Hematopoietic multipotent progenitor cell treated with erythropoietin and hydrocortisone succinate and interleukin-3 and kit ligand, for 8 days (in vitro differentiated cells): ENCODE measurements around the gene INPP5F.
A peak's percentile ranks its signal among the peaks of the same experiment; 100 is the strongest.
"Not testable (repeated sequence)": the region's sequence is repeated elsewhere in the genome, so short reads cannot be mapped to it uniquely, and the experiment has no call there.

Experiments used
- DNase-seq: peaks from one replicate; pipeline ENCODE4 v3.0.0-alpha.2; 2015

Gene INPP5F

GRCh38 chr10:119826771-119827170, 100.9 kb downstream of the INPP5F start:
- DNase-seq, result no peak

- DNase-seq, result no peak
Observed at GRCh38 chr10:119827430-119827829, 101.6 kb downstream of the INPP5F start.

GRCh38 chr10:119829429-119829828, 103.6 kb downstream of the INPP5F start:
- no peak for DNase-seq

GRCh38 chr10:119830851-119831250, 105.0 kb downstream of the INPP5F start:
- no peak for DNase-seq

GRCh38 chr10:119831656-119832055, 105.8 kb downstream of the INPP5F start:
- DNase-seq, result no peak

GRCh38 chr10:119832951-119833350, 107.1 kb downstream of the INPP5F start:
- DNase-seq, result no peak

- peak; percentile 53 for DNase-seq
Observed at GRCh38 chr10:119834188-119834587, 108.3 kb downstream of the INPP5F start.

- no peak for DNase-seq
Observed at GRCh38 chr10:119845656-119846055, 119.8 kb downstream of the INPP5F start.

- DNase-seq, result no peak
Observed at GRCh38 chr10:119849031-119849789, 123.4 kb downstream of the INPP5F start.

GRCh38 chr10:119849944-119850343, 124.1 kb downstream of the INPP5F start:
- DNase-seq, result no peak

GRCh38 chr10:119852277-119852676, 126.4 kb downstream of the INPP5F start:
- DNase-seq, result no peak

GRCh38 chr10:119852822-119853221, 127.0 kb downstream of the INPP5F start:
- no peak for DNase-seq

- DNase-seq, result no peak
Observed at GRCh38 chr10:119853574-119853973, 127.7 kb downstream of the INPP5F start.

- no peak for DNase-seq
Observed at GRCh38 chr10:119858063-119858462, 132.2 kb downstream of the INPP5F start.

GRCh38 chr10:119859420-119860258, 133.8 kb downstream of the INPP5F start:
- peak; percentile 67 for DNase-seq

- DNase-seq, result no peak
Observed at GRCh38 chr10:119860866-119861607, 135.2 kb downstream of the INPP5F start.

GRCh38 chr10:119862524-119862923, 136.7 kb downstream of the INPP5F start:
- DNase-seq, result no peak

- DNase-seq, result no peak
Observed at GRCh38 chr10:119863951-119864565, 138.2 kb downstream of the INPP5F start.

- DNase-seq, result no peak
Observed at GRCh38 chr10:119865699-119866240, 139.9 kb downstream of the INPP5F start.

GRCh38 chr10:119867317-119867716, 141.5 kb downstream of the INPP5F start:
- DNase-seq, result no peak

GRCh38 chr10:119869398-119869797, 143.5 kb downstream of the INPP5F start:
- not testable (repeated sequence) for DNase-seq

- DNase-seq, result peak; percentile 33
Observed at GRCh38 chr10:119871881-119872609, 146.2 kb downstream of the INPP5F start.
